NCI-H2196 treated with DMSO at 0.1 percent for 48 hours (cell line): ENCODE measurements around the gene MAP3K4.

Experiments
- DNase-seq: peaks from one replicate; lab custom pipeline; 2025; ENCODE audit not compliant: unreplicated experiment; lab: John Stamatoyannopoulos, UW

Gene MAP3K4

GRCh38 chr6:161037873-161038228 is 46.3 kb downstream of the MAP3K4 start:
- no peak for DNase-seq

GRCh38 chr6:161038229-161039031 is 46.9 kb downstream of the MAP3K4 start:
- DNase-seq = no peak

GRCh38 chr6:161041274-161041673 is 49.7 kb downstream of the MAP3K4 start:
- DNase-seq = no peak

GRCh38 chr6:161044335-161044734 is 52.8 kb downstream of the MAP3K4 start:
- no peak for DNase-seq

GRCh38 chr6:161048641-161049040 is 57.1 kb downstream of the MAP3K4 start:
- DNase-seq = no peak

- DNase-seq = no peak
These were observed 58.7 kb downstream of the MAP3K4 start for GRCh38 chr6:161050134-161050765.

GRCh38 chr6:161053103-161053502 is 61.5 kb downstream of the MAP3K4 start:
- DNase-seq = no peak

- no peak for DNase-seq
These were observed 63.3 kb downstream of the MAP3K4 start for GRCh38 chr6:161054876-161055275.

GRCh38 chr6:161056451-161056850 is 64.9 kb downstream of the MAP3K4 start:
- no peak for DNase-seq

GRCh38 chr6:161057103-161058091 is 65.8 kb downstream of the MAP3K4 start:
- DNase-seq = no peak

- no peak for DNase-seq
These were observed 67.2 kb downstream of the MAP3K4 start for GRCh38 chr6:161058741-161059140.

- no peak for DNase-seq
These were observed 70.0 kb downstream of the MAP3K4 start for GRCh38 chr6:161061576-161061975.

GRCh38 chr6:161064915-161065314 is 73.3 kb downstream of the MAP3K4 start:
- no peak for DNase-seq

GRCh38 chr6:161066511-161066910 is 74.9 kb downstream of the MAP3K4 start:
- DNase-seq = no peak

GRCh38 chr6:161067749-161068148 is 76.2 kb downstream of the MAP3K4 start:
- no peak for DNase-seq

GRCh38 chr6:161068321-161068741 is 76.8 kb downstream of the MAP3K4 start:
- DNase-seq = no peak

- DNase-seq = no peak
These were observed 82.4 kb downstream of the MAP3K4 start for GRCh38 chr6:161073930-161074329.

GRCh38 chr6:161074496-161075121 is 83.0 kb downstream of the MAP3K4 start:
- no peak for DNase-seq

GRCh38 chr6:161076181-161076677 is 84.7 kb downstream of the MAP3K4 start:
- no peak for DNase-seq

GRCh38 chr6:161079566-161080262 is 88.1 kb downstream of the MAP3K4 start:
- no peak for DNase-seq
